Astrocyte (in vitro differentiated cells and primary cell): ENCODE results near the gene THTPA. TPM values are rescaled to one million over a fixed set of nuclear protein-coding genes. Genes with fewer than 3 reads are reported as not detected.
A peak's percentile ranks its signal among the peaks of the same experiment; 100 is the strongest.

Experiments used
- DNase-seq: peaks from one replicate; pipeline ENCODE4 v3.0.0-alpha.2; 2010; ENCODE audit warnings: low read depth
- FAIRE-seq: peaks from 2 replicates; lab custom pipeline; 2011; peaks lifted over from hg19 to GRCh38; lab: Jason Lieb, UNC
- H2AFZ ChIP-seq: 2 replicates; pipeline ENCODE4 v1.6.0; 2012; ENCODE audit warnings: low read depth, low read length, inconsistent platforms
- H3K27ac ChIP-seq: 2 replicates; pipeline ENCODE4 v1.5.1; 2011; ENCODE audit warnings: low read depth, low read length, inconsistent platforms
- H3K27me3 ChIP-seq: 2 replicates; pipeline ENCODE4 v1.6.0; 2011; ENCODE audit warnings: low read length, inconsistent platforms; ENCODE audit not compliant: insufficient read depth
- H3K36me3 ChIP-seq: 2 replicates; pipeline ENCODE4 v1.5.1; 2011; ENCODE audit warnings: low read length, inconsistent platforms; ENCODE audit not compliant: insufficient read depth
- H3K4me1 ChIP-seq: 2 replicates; pipeline ENCODE4 v1.5.1; 2011; ENCODE audit warnings: low read length, inconsistent platforms; ENCODE audit not compliant: insufficient read depth
- H3K4me2 ChIP-seq: 2 replicates; pipeline ENCODE4 v1.6.0; 2012; ENCODE audit warnings: low read length, inconsistent platforms
- H3K4me3 ChIP-seq: 2 replicates; pipeline ENCODE4 v1.5.1; 2011; ENCODE audit warnings: low read depth, mild to moderate bottlenecking, low read length, inconsistent platforms; ENCODE audit not compliant: insufficient read depth
- H3K79me2 ChIP-seq: 2 replicates; pipeline ENCODE4 v1.6.0; 2012; ENCODE audit warnings: mild to moderate bottlenecking, low read length, inconsistent platforms; ENCODE audit not compliant: insufficient read depth
- H3K9ac ChIP-seq: 2 replicates; pipeline ENCODE4 v1.6.0; 2012; ENCODE audit warnings: mild to moderate bottlenecking, low read length, inconsistent platforms
- H3K9me3 ChIP-seq: 2 replicates; pipeline ENCODE4 v1.5.1; 2012; ENCODE audit warnings: low read depth, mild to moderate bottlenecking, low read length, inconsistent platforms; ENCODE audit not compliant: insufficient read depth
- H4K20me1 ChIP-seq: 2 replicates; pipeline ENCODE4 v1.6.0; 2012; ENCODE audit warnings: low read length, inconsistent platforms; ENCODE audit not compliant: insufficient read depth
- H3K27ac Mint-ChIP-seq: one replicate; pipeline ENCODE4 v1.8.0; 2021; ENCODE audit warnings: mild to moderate bottlenecking, mixed read lengths; ENCODE audit not compliant: unreplicated experiment
- H3K27me3 Mint-ChIP-seq: one replicate; pipeline ENCODE4 v1.8.0; 2021; ENCODE audit warnings: low read depth, mixed read lengths; ENCODE audit not compliant: unreplicated experiment
- H3K36me3 Mint-ChIP-seq: one replicate; pipeline ENCODE4 v1.8.0; 2021; ENCODE audit warnings: low read depth, mixed read lengths; ENCODE audit not compliant: unreplicated experiment
- H3K4me1 Mint-ChIP-seq: one replicate; pipeline ENCODE4 v1.8.0; 2021; ENCODE audit warnings: low read depth, mixed read lengths; ENCODE audit not compliant: unreplicated experiment
- H3K4me3 Mint-ChIP-seq: one replicate; pipeline ENCODE4 v1.8.0; 2021; ENCODE audit warnings: mild to moderate bottlenecking, moderate library complexity, mixed read lengths; ENCODE audit not compliant: unreplicated experiment
- H3K9me3 Mint-ChIP-seq: one replicate; pipeline ENCODE4 v1.8.0; 2021; ENCODE audit warnings: mild to moderate bottlenecking, mixed read lengths; ENCODE audit not compliant: unreplicated experiment
- EZH2 ChIP-seq: IDR thresholded peaks from 2 replicates; pipeline ENCODE4 v1.6.1; 2012; ENCODE audit warnings: mild to moderate bottlenecking, low read length, inconsistent platforms; ENCODE audit not compliant: insufficient read depth
- total RNA-seq: library from RNA; stranded (reverse); gene quantifications from 2 replicates; pipeline ENCODE4 v1.2.1, GENCODE V29; 2021
- TF ChIP-seq, protein P1 (sequence below): IDR thresholded peaks from 2 replicates; pipeline ENCODE4 v1.5.1; 2011; ENCODE audit warnings: low read depth, mild to moderate bottlenecking, inconsistent platforms, low read length, moderate library complexity; ENCODE audit not compliant: insufficient read depth

The THTPA gene
- total RNA-seq, 1 donor from 2014 or later = 8.1 TPM

DNA sequence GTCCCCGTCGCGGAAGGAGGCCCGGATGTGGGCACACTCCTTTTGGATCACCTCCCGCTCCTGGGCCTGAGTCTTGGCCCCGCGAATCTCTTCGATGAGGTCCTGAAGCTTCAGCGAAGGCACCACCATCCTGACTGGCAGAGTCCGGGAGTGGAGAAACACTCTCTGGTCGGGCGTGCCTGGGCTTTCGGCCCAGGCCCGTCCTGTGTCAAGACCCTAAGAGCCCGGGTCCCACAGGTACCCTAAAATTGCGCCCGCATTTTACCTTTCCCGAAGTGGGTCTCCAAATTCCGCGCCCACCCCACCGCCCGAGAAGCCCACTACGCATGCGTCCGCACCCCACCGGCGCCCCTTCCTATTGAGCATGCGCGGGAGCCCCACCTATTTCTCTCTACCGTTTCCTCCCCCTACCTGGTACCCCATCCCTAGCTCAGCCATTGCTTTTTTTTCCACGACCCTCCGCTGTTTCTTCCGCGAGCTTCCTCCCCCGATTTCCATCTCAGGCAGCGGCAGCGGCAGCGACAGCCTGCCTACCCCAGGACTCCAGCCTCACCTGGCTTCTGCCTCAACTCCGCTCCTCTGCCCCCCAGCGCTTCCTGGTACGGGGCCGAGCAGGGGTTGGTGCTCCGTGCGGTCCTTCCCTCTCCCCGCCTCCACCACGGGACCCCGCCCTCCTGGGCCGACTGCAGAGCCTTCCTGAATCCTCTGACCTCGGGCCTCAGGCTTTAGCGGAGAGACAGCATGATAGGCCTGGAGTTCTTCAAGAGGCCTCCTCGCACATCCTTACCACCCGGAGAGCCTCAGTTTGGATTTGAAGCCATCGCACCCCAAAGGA, 11.3 kb downstream of the THTPA start, which contains the start of gene AP1G2:
Gene AP1G2 (minus strand): TSS at position 606 of the 835 bp plus-strand sequence. CDS start 477 bp downstream, at position 129.
- H3K4me1 ChIP-seq = peaks cover 9% of the 10 kb centered on the region
- DNase-seq = no peak
- FAIRE-seq = no peak
- no peaks in the 10 kb centered on the region for H4K20me1 ChIP-seq
- no peaks in the 10 kb centered on the region for H3K9me3 ChIP-seq
- peak within 1 kb of the TSS; percentile 89 for H3K4me2 ChIP-seq
- Mint-ChIP-seq H3K36me3 (no peaks in the 10 kb centered on the region), H3K27me3 (peaks cover 5% of the 10 kb centered on the region), H3K27ac (peak within 1 kb of the TSS; percentile 87), H3K4me1 (peaks cover 13% of the 10 kb centered on the region), H3K9me3 (no peaks in the 10 kb centered on the region), H3K4me3 (peak within 1 kb of the TSS; percentile 99)
- H3K79me2 ChIP-seq = no peaks in the 10 kb centered on the region
- H3K9ac ChIP-seq = peak within 1 kb of the TSS; percentile 76
- peak within 1 kb of the TSS; percentile 91 for H2AFZ ChIP-seq
- TF ChIP-seq EZH2 = no peak
- TF ChIP-seq, protein P1, sequence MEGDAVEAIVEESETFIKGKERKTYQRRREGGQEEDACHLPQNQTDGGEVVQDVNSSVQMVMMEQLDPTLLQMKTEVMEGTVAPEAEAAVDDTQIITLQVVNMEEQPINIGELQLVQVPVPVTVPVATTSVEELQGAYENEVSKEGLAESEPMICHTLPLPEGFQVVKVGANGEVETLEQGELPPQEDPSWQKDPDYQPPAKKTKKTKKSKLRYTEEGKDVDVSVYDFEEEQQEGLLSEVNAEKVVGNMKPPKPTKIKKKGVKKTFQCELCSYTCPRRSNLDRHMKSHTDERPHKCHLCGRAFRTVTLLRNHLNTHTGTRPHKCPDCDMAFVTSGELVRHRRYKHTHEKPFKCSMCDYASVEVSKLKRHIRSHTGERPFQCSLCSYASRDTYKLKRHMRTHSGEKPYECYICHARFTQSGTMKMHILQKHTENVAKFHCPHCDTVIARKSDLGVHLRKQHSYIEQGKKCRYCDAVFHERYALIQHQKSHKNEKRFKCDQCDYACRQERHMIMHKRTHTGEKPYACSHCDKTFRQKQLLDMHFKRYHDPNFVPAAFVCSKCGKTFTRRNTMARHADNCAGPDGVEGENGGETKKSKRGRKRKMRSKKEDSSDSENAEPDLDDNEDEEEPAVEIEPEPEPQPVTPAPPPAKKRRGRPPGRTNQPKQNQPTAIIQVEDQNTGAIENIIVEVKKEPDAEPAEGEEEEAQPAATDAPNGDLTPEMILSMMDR = no peak
- H3K36me3 ChIP-seq = no peaks in the 10 kb centered on the region
- no peak within 1 kb of the TSS for H3K27ac ChIP-seq
- peak within 1 kb of the TSS; percentile 75 for H3K4me3 ChIP-seq
- H3K27me3 ChIP-seq = peaks cover 2% of the 10 kb centered on the region

DNA sequence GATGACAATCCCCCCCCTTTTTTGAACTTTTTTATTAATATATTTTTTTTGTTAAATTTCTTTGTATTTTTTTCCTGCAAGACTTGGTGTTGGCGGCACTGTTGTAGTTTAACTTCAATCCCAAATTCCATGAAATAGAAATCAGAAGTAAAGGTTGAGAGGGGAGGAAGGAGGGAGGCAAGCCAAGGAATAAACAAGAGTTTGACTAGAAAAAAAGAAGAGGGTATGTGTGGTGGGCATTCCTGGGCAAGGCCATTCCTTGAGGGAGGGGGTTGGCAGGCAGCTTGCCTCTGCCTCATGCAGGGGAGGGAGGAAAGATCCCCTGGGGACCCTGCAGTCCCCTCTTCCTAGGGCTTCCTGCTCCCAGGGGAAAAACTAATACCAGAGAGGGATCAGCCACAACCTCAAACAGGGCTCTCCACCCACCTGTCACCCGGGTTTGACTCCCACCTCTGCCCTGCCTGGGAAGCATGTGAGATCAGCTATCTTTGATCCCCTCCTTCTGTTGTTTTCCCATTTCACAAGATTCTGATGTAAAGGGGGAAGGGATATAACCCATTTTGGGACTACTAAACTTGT, 12.0 kb downstream of the THTPA start:
- Histone ChIP-seq H3K79me2 (no peaks in the 10 kb centered on the region), H3K4me1 (peaks cover 9% of the 10 kb centered on the region), H3K9me3 (no peaks in the 10 kb centered on the region), H3K27me3 (peaks cover 4% of the 10 kb centered on the region), H3K36me3 (no peaks in the 10 kb centered on the region), H3K4me3 (no peak overlapping the region), H2AFZ (no peak overlapping the region), H3K4me2 (peak overlapping the region; percentile 89), H4K20me1 (no peaks in the 10 kb centered on the region), H3K27ac (no peak overlapping the region), H3K9ac (no peak overlapping the region)
- Mint-ChIP-seq H3K36me3 (no peaks in the 10 kb centered on the region), H3K4me3 (peak overlapping the region; percentile 99), H3K9me3 (no peaks in the 10 kb centered on the region), H3K27ac (peak overlapping the region; percentile 69), H3K27me3 (peaks cover 12% of the 10 kb centered on the region), H3K4me1 (peaks cover 13% of the 10 kb centered on the region)
- FAIRE-seq = no peak
- no peak for DNase-seq
- TF ChIP-seq EZH2 = no peak
- TF ChIP-seq, protein P1 = no peak
